Neural cell (in vitro differentiated cells): ENCODE data around the gene OR1M1. TPM values are rescaled to one million over a fixed set of nuclear protein-coding genes. Genes with fewer than 3 reads are reported as not detected.
"Not testable (repeated sequence)": the region's sequence is repeated elsewhere in the genome, so short reads cannot be mapped to it uniquely, and the experiment has no call there.

Source experiments
- H2AFZ ChIP-seq: fragments of 200-600, 300-800 bp; sonication (generic), shearing (Covaris generic); 2 replicates; pipeline ENCODE4 v1.6.0; 2014; ENCODE audit warnings: low read depth, mild to moderate bottlenecking, antibody characterized with exemption, low read length, moderate library complexity
- H3F3A ChIP-seq: fragments of 200-600 bp; shearing (Covaris generic); 2 replicates; pipeline ENCODE4 v1.6.1; 2016; ENCODE audit warnings: mild to moderate bottlenecking, moderate library complexity, mixed read lengths, antibody characterized with exemption, low read length; ENCODE audit not compliant: insufficient read depth, poor library complexity, severe bottlenecking
- H3K27ac ChIP-seq: fragments of 200-600, 300-800 bp; sonication (generic), shearing (Covaris generic); 2 replicates; pipeline ENCODE4 v1.5.1; 2014; ENCODE audit warnings: mild to moderate bottlenecking, low read length, moderate library complexity
- H3K27me3 ChIP-seq: fragments of 300-800, 200-600 bp; sonication (generic), shearing (Covaris generic); 2 replicates; pipeline ENCODE4 v1.6.0; 2014; ENCODE audit warnings: mild to moderate bottlenecking, low read depth, low read length, moderate library complexity; ENCODE audit not compliant: insufficient read depth
- H3K36me3 ChIP-seq: fragments of 300-800, 200-600 bp; sonication (generic), shearing (Covaris generic); 2 replicates; pipeline ENCODE4 v1.5.1; 2014; ENCODE audit warnings: mild to moderate bottlenecking, antibody characterized with exemption, low read length, moderate library complexity; ENCODE audit not compliant: insufficient read depth
- H3K4me2 ChIP-seq: fragments of 300-800, 200-600 bp; sonication (generic), shearing (Covaris generic); 2 replicates; pipeline ENCODE4 v1.6.0; 2014; ENCODE audit warnings: mild to moderate bottlenecking, low read length
- H3K4me3 ChIP-seq: fragments of 300-800, 200-600 bp; sonication (generic), shearing (Covaris generic); 2 replicates; pipeline ENCODE4 v1.5.1; 2014; ENCODE audit warnings: mild to moderate bottlenecking, low read length, moderate library complexity
- H3K79me2 ChIP-seq: fragments of 200-600 bp; shearing (Covaris generic); replicated peaks from 2 replicates; pipeline ENCODE4 v1.6.0; 2014; ENCODE audit warnings: mild to moderate bottlenecking, low read length, moderate library complexity; ENCODE audit not compliant: insufficient read depth
- H3K9ac ChIP-seq: fragments of 300-800, 200-600 bp; sonication (generic), shearing (Covaris generic); 2 replicates; pipeline ENCODE4 v1.6.1; 2016; ENCODE audit warnings: mild to moderate bottlenecking, low read length, mixed read lengths
- H3K9me2 ChIP-seq: fragments of 200-600 bp; shearing (Covaris generic); 2 replicates; pipeline ENCODE4 v1.6.1; 2016; ENCODE audit warnings: mild to moderate bottlenecking, low read length, mixed read lengths; ENCODE audit not compliant: insufficient read depth
- H3K9me3 ChIP-seq: fragments of 200-600, 300-800 bp; sonication (generic), shearing (Covaris generic); 2 replicates; pipeline ENCODE4 v1.6.1; 2016; ENCODE audit warnings: mild to moderate bottlenecking, mixed run types, low read length, moderate library complexity, mixed read lengths
- H4K20me1 ChIP-seq: fragments of 200-600 bp; shearing (Covaris generic); 2 replicates; pipeline ENCODE4 v1.6.1; 2016; ENCODE audit warnings: mild to moderate bottlenecking, mixed run types; ENCODE audit not compliant: insufficient read depth
- EP300 ChIP-seq: fragments of 450-650 bp; conservative IDR thresholded peaks from 2 replicates; pipeline ENCODE4 v1.6.1; 2014; ENCODE audit warnings: antibody characterized with exemption, mild to moderate bottlenecking, moderate library complexity; ENCODE audit not compliant: poor library complexity, severe bottlenecking
- EZH2 ChIP-seq: fragments of 200-600, 300-800 bp; shearing (Covaris generic), sonication (generic); IDR thresholded peaks from 2 replicates; pipeline ENCODE4 v1.6.1; 2014; ENCODE audit warnings: antibody characterized with exemption, low read length, borderline replicate concordance, mild to moderate bottlenecking; ENCODE audit not compliant: insufficient read depth, poor library complexity, severe bottlenecking
- MXI1 ChIP-seq: fragments of 450-650 bp; conservative IDR thresholded peaks from 2 replicates; pipeline ENCODE4 v1.6.1; 2014; ENCODE audit warnings: antibody characterized with exemption, mild to moderate bottlenecking; ENCODE audit not compliant: poor library complexity, severe bottlenecking
- POLR2AphosphoS5 ChIP-seq: IDR thresholded peaks from 2 replicates; pipeline ENCODE4 v1.6.1; 2012
- RAD21 ChIP-seq: fragments of 450-650 bp; conservative IDR thresholded peaks from 2 replicates; pipeline ENCODE4 v1.6.1; 2014; ENCODE audit warnings: antibody characterized with exemption, mild to moderate bottlenecking, moderate library complexity
- REST ChIP-seq: IDR thresholded peaks from 2 replicates; pipeline ENCODE4 v1.6.1; 2012; ENCODE audit warnings: borderline replicate concordance
- SMC3 ChIP-seq: fragments of 450-650 bp; conservative IDR thresholded peaks from 2 replicates; pipeline ENCODE4 v1.6.1; 2014; ENCODE audit warnings: antibody characterized with exemption, mild to moderate bottlenecking, moderate library complexity; ENCODE audit not compliant: poor library complexity
- TAF1 ChIP-seq: IDR thresholded peaks from 2 replicates; pipeline ENCODE4 v1.6.1; 2012; ENCODE audit warnings: low read depth
- polyA plus RNA-seq: library from polyadenylated mRNA; depleted of rRNA; stranded (reverse); fragments of >200 nt; gene quantifications from 2 replicates; pipeline ENCODE4 v1.2.3, GENCODE V29; 2014
- TF ChIP-seq, protein P1 (sequence below): fragments of 450-650 bp; IDR thresholded peaks from 2 replicates; pipeline ENCODE4 v1.5.1; 2014; ENCODE audit warnings: antibody characterized with exemption, mild to moderate bottlenecking, moderate library complexity; ENCODE audit not compliant: poor library complexity, severe bottlenecking

Gene OR1M1
- polyA plus RNA-seq, 1 donor from 2014 or later, result not detected

- Histone ChIP-seq H3K9me3 (no peaks in the 10 kb centered on the region), H3K4me3 (no peak overlapping the region), H3K27me3 (no peaks in the 10 kb centered on the region), H4K20me1 (no peaks in the 10 kb centered on the region), H3K36me3 (no peaks in the 10 kb centered on the region), H3K9me2 (no peaks in the 10 kb centered on the region), H3K9ac (no peak overlapping the region), H3K79me2 (no peaks in the 10 kb centered on the region), H2AFZ (no peak overlapping the region), H3K27ac (no peak overlapping the region), H3F3A (no peaks in the 10 kb centered on the region), H3K4me2 (no peak overlapping the region)
- TF ChIP-seq RAD21 (no peak), EP300 (no peak), SMC3 (no peak), REST (no peak)
Measured at GRCh38 chr19:9070066-9070465, 16.8 kb upstream of the OR1M1 start.

- H3K79me2 ChIP-seq, H3K4me2 ChIP-seq, H2AFZ ChIP-seq, H3K9ac ChIP-seq, H3K27me3 ChIP-seq, H3K27ac ChIP-seq, H3K9me3 ChIP-seq, H4K20me1 ChIP-seq, H3F3A ChIP-seq, H3K9me2 ChIP-seq, H3K4me3 ChIP-seq, H3K36me3 ChIP-seq: not testable (repeated sequence)
Measured at GRCh38 chr19:9071720-9072119, 15.1 kb upstream of the OR1M1 start.

GRCh38 chr19:9073806-9074205 is 13.1 kb upstream of the OR1M1 start:
- H3K9ac ChIP-seq, result no peak overlapping the region
- no peak overlapping the region for H3K27ac ChIP-seq
- H3K4me3 ChIP-seq, result no peak overlapping the region
- H3K27me3 ChIP-seq, result no peaks in the 10 kb centered on the region
- no peak overlapping the region for H3K4me2 ChIP-seq
- H3F3A ChIP-seq, result no peaks in the 10 kb centered on the region
- no peak overlapping the region for H2AFZ ChIP-seq
- H4K20me1 ChIP-seq, result no peaks in the 10 kb centered on the region
- no peaks in the 10 kb centered on the region for H3K79me2 ChIP-seq
- TF ChIP-seq TAF1 (no peak), MXI1 (no peak), POLR2AphosphoS5 (no peak), REST (no peak), SMC3 (no peak), EZH2 (no peak), RAD21 (no peak), EP300 (no peak)
- TF ChIP-seq, protein P1, sequence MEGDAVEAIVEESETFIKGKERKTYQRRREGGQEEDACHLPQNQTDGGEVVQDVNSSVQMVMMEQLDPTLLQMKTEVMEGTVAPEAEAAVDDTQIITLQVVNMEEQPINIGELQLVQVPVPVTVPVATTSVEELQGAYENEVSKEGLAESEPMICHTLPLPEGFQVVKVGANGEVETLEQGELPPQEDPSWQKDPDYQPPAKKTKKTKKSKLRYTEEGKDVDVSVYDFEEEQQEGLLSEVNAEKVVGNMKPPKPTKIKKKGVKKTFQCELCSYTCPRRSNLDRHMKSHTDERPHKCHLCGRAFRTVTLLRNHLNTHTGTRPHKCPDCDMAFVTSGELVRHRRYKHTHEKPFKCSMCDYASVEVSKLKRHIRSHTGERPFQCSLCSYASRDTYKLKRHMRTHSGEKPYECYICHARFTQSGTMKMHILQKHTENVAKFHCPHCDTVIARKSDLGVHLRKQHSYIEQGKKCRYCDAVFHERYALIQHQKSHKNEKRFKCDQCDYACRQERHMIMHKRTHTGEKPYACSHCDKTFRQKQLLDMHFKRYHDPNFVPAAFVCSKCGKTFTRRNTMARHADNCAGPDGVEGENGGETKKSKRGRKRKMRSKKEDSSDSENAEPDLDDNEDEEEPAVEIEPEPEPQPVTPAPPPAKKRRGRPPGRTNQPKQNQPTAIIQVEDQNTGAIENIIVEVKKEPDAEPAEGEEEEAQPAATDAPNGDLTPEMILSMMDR, result no peak
- H3K36me3 ChIP-seq, result no peaks in the 10 kb centered on the region
- H3K9me2 ChIP-seq, result no peaks in the 10 kb centered on the region
- H3K9me3 ChIP-seq, result no peaks in the 10 kb centered on the region
